GOT3 (cell line): ENCODE measurements around the gene RASA3.
"Not testable (repeated sequence)": the region's sequence is repeated elsewhere in the genome, so short reads cannot be mapped to it uniquely, and the experiment has no call there.

ENCODE experiments used
- DNase-seq: peaks from one replicate; lab custom pipeline; 2025; ENCODE audit warnings: mixed read lengths; lab: John Stamatoyannopoulos, UW

The RASA3 gene

DNA sequence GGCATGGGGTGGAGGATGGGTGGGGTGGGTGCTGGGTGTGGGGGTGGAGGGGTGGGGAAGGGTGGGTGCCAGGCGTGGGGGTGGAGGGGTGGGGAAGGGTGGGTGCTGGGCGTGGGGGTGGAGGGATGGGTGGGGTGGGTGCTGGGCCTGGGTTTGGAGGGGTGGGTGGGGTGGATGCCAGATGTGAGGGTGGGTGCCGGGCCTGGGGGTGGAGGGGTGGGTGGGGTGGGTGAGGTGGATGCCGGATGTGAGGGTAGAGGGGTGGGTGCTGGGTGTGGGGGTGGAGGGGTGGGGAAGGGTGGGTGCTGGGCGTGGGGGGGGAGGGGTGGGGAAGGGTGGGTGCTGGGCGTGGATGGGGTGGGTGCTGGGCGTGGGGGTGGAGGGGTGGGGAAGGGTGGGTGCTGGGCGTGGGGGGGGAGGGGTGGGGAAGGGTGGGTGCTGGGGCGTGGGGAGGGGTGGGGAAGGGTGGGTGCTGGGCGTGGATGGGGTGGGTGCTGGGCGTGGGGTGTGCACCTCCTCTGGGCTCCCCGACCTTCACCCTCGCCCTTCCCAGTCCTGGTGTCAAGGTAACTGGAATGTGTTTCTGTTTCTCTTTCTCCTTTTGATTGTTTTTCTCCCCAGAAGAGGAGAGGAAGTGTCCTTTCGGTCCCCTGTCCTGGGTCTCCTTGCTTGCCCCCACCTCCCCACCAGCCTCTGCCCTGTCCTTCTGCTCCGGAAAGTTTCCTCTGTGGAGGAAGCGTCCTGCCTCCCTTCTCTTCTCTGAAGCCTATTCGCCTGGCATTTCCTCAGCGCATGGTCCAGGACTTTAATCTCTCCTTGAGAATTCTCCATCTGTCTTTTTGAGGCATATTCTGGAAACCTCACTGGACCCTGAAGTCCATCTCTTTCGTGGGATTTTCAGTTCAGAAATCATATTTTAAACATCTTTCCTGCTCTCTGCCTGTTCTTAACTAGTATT, 23.8 kb upstream of the RASA3 start:
- DNase-seq = no peak

DNA sequence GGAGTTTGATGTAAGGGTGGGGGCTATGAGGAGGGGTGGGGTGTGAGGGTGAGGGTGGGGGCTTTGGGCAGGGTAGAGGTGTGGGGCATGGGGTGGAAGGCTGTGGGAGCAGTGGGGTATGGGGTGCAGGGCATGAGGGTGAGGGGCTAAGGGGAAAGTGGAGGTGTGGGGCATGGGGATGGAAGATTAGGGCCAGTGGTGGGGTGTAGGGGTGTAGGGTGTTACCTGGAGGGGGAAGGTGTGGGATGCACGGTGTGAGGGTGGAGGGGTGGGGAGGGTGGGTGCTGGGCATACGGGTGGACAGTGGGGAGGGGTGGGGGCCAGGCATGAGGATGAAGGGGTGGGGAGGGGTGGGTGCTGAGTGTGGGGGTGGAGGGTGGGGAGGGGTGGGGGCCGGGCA, 22.9 kb upstream of the RASA3 start:
- DNase-seq = no peak

DNA sequence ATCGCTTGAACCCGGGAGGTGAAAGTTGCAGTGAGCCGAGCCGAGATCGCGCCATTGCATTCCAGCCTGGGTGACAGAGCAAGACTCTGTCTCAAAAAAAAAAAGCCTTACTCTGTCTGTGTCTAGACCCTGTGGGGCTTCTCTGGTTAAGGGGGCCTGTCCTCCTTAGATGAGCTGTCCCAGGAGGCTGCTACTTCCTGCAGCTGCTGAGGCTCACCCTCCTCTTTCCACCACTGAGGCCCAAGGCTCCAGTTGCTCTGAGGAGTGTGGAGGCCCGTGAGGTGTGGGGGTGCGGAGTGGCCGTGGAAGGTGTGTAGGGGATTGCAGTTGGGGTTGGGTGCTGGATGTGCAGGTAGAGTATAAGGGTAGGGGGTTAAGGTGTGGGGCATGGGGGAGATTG, 22.1 kb upstream of the RASA3 start:
- no peak for DNase-seq

DNA sequence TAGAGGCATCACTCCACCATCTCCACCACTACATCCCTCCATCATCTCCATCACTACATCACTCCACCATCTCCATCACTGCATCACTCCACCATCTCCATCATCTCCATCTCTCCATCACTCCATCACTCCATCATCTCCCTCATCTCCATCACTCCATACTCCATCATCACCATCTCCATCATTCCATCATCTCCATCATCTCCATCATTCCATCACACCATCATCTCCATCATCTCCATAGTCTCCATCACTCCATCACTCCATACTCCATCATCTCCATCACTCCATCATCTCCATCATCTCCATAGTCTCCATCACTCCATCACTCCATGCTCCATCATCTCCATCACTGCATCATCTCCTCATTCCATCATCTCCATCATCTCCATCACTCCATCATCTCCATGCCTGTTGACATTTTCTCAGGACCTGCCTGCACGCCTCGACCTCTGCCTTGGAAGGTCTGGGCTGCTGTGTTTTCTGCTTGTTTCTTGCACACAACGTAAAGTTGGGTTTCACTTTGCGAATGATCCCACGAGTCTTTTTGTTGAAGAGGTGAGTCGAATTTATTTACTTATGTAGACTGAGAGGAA, 21.2 kb upstream of the RASA3 start:
- no peak for DNase-seq

DNA sequence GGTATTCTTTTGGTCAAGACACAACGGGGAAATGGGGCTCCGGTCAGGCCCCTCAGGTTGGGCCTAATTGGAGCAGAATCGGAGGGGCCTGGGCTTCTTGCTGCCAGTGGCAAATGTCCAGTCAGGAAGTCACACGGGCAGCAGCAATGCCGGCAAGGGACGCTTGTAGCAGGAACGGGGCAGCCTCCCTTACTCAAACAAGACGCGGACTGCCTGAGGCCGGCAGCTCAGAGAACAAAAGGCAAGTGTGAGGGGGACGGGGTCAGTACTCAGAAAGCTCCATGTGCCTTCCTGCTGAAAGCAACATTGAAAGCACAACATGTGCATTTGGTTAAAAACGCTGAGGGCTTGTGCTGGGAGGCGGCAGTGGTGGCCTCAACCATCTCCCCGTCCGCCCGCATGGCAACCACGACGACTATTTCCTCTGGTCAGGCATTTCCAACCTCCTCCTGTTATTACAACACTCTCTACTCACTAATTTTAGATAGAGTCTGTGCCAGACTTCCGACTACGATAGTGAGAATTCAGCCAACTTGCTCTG, 20.5 kb upstream of the RASA3 start:
- DNase-seq = no peak

DNA sequence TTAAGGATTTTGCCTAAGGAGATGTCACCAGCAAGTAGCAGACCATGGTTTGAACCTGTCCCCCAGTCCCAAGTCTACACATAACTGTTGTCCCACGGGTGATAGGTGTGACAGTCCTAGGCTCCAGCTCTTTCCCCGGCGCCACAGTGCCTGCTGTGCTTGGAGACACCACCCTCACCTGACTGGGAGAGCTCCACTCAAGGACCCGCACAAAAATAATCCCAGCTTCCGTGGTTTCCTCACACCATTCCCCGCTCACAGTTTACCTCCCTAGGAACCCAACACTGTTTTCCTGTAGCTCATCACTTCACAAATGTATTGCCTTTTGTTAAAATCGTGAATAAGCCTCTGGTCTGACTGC, 19.8 kb upstream of the RASA3 start:
- DNase-seq = no peak

DNA sequence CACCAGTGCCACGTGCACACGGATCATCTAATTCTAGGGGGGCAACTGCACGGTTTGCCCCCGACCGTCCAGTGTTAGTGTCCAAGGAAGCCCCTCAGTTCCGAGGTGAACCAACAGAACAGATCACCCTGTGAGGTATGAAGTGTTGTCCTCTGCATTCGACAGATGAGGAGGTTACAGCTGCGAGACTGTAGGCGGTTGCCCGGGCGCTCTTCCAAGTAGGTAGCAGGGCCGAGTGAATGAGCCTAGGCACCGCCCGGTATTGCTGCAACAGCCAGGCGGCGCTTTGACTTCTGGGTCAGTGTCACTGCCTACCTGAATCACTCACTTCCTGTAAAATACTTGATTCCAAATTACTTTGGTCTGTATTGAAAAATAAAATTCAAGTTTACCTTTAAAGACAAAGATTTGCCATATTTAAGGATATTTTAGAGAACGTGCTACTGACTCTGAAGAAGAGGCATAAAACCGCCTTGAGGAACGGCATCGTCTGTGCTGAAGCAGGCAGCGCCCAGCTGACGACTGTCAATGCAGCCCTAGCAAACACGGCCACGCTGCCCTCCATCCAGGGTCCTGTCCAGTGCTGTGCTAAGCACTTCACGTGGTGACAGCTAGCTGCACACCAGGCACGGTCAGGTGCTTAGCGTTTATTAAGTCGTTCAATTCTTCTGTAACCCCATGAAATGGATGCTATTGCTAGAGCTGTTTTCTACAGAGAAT, 19.3 kb upstream of the RASA3 start:
- DNase-seq = no peak

DNA sequence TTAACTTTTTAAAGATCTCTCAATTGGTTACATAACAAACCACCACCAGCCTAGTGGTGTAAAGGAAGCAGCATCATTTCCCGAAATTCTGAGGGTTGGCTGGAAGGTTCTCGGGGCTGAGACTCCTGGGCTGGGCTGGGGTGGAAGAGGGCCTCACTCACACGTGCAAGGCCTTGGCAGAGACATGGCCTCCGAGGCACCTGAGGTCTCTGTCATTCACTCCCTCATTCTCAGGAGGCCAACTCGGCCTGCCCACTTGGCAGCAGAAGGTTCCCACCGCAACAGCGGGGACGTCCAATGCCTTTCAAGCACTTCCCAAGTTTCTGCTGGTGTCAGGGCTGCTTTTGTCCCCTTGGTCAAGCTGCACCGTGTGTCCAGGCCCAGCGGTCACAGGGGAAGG, 18.6 kb upstream of the RASA3 start:
- no peak for DNase-seq

DNA sequence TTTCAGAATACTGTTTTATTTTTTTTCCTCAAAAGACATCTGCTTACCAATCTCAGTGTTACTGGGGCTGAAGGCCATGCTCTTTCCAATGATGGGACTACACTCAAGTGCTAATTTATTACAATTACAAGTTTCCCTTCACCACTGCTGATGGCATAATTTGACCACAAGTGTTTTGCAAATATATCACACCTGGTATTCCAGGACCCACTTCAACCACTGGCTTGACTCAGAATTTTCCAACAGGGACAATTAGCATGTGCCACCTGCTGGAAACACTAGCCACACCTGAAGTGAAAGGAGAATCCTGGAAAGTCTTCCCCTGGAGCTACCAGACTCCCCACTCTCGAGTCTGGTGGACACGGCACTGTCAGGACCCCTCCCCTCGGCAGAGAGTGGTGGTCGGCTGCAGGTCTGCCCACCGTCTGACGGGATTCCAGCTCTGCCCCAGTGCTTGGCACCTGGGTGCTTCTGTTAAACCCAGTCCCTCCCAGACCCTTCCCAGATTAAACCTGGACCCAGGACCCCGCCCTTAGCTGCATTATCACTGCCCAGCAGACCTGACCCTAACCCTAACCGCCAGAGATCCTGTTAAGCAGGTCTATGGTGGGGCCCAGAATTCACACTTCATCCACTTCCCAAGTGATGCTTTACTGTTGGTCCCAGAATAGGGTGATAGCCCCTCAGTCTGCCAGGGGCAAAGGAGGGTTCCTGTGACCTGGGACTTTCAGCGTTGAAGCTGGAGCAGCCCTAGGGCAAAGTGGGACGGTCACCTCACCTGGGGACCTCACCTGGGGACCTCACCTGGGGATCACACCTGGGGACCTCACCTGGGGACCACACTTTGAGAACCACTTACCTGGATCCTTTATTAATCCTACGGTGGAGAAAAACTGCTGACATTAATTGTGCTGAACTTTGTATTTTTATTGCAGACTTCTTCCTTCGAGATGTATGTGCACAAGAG, 17.6 kb upstream of the RASA3 start:
- no peak for DNase-seq

DNA sequence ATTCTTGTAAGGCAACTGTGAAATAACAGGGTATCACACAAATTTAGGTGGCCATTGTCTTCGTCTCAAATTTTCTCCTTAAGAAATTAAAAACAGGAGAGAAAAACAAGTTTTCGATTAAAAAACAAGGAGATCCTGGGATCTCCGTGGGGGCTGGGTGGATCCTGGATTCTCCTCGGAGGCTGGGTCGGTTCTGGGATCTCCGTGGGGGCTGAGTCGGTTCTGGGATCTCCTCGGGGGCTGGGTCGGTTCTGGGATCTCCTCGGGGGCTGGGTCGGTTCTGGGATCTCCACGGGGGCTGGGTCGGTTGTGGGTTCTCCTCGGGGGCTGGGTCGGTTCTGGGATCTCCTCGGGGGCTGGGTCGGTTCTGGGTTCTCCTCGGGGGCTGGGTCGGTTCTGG, 16.5 kb upstream of the RASA3 start:
- not testable (repeated sequence) for DNase-seq

DNA sequence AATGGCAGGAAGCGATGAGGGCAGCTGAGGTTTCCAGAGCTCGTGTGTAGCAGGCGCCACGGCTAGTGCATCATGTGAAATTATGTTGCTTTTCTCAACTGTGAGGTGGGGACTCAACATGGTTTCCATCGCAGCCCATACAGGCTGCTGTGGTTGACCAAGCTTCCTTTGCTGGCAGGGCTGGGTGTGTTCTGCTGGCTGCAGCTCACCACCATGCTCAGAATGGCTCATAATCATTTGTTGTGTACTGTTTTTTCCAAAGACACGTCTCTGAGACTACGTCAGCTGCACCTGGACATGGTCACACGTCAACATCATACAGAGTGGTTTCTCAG, 16.1 kb upstream of the RASA3 start:
- DNase-seq = no peak

DNA sequence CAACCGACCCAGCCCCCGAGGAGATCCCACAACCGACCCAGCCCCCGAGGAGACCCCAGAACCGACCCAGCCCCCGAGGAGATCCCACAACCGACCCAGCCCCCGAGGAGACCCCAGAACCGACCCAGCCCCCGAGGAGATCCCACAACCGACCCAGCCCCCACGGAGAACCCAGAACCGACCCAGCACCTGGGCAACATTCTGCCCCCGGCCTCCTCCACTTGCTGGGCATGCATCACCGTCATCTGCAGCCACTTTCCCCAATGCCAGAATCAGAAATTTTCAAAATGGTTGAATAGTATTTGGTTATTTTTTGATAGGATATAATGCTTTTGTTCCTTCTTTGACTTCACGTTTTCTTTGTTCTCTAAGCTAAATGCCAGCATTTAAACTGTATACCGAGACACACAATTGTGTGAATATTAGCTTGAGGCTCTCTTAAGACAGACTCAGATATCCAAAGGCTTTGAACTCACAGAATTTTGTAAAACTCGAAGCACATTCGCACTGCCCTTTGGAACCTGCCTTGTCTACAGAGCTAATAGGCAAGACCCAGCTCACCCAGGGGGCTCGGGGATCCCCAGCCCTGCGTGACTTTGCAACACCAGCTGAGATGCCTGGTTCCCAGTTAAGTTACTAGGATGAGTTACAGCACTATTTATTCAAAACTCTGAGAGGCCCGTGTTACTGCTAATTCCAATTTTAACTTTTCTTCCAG, 15.5 kb upstream of the RASA3 start:
- no peak for DNase-seq

DNA sequence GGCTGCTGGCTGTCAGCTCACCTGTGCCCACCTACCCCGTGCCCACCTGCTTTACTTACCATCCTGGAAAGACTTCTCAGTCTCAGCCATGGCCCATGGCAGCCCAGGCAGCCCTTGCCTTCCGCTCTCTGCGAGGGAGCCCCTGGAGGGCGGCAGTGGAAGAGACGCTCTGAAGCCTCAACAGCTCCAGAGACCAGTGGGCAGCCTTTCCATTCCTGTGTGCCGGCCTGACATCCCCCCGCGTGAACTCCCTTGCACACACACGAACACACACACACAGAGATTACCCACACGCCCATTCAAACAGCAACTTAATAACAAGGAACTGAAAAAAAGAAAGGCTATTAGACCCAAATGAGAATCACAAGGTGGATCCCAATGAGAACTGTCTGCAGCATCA, 14.2 kb upstream of the RASA3 start:
- no peak for DNase-seq

DNA sequence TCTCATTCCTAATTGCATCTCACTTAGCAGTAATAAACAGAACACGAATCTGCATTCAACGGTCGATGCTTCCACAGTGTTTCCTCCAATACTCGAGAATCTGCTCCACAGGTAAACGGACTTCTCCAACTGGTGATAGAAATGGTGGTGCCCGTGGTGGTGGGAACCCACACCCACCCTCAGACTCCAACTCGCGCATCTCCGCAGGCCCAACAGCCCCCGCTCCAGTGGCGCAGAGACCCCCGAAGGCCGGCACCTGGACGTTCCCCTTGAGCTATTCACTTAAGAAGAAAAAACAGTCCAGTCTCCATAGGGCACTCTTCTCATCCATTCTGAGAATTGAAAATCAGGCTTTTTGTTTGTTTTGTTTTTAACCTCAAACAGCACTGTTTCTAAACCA, 13.8 kb upstream of the RASA3 start:
- DNase-seq = no peak

DNA sequence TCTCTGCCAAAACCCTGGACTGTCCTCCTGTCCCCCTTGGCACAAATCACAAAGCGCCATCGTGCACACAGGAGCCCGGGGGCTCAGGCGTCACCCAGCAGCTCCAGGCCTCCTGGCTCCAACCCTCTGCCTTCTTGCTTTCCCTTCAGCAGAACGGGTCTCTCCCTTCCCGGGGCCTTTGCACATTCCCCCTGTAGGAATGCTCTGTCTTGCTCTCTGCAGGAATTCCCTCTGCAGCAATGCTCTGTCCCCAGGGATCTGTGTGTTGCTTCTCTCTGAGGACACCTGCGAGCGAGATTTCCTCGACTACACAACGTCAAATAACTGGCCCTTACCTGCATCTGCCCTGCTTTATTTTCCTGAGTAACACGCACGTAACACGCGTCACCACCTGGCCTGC, 13.3 kb upstream of the RASA3 start:
- DNase-seq = no peak

DNA sequence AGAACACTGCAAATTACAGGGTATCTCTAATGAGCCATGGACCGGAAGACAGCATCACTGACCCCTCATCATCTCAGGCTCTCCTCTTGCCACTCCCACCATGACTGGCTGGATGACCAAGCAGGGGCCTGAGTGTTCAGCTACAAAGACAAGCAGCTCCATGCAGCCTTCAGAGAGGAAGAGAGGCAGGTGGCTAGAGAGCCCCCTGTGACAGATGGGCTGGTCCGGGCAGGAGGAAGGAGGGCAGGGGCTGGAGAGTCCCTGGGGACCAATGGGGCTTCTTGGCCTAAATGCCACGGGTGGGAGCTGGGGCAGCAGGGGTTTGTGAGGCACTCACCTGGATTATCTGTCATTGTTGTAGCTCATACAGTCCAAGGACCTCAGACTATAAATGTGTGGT, 12.8 kb upstream of the RASA3 start:
- no peak for DNase-seq

DNA sequence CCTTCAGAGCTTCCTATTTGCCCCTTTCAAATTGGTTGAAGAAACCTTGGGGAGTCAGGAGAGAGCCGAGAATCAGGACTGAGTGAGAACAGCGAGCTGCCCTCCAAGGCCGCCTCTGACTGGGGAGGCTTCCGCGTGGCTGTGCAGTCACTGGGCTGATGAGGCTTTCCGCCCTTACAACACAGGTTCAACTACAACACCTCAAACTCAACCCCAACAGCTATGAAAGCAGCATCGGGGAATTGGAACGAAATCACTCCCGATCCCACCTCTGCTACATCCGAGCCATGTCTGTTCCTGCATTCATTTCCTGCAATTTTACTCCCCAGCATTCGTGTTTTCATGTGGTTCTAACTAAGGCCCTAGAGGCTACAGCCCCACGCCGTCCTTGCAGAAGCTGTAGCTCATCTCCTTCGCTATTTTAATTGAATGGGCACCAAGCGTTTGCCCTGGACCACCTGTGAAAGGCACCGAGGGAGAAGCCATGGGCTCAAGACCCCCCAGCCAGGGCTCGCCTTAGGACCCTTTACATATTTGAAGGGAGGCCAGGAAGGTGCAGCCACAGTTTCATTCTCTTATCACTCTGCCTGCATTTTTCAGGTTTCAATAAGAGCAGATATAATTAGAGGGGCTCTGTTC, 12.3 kb upstream of the RASA3 start:
- no peak for DNase-seq

DNA sequence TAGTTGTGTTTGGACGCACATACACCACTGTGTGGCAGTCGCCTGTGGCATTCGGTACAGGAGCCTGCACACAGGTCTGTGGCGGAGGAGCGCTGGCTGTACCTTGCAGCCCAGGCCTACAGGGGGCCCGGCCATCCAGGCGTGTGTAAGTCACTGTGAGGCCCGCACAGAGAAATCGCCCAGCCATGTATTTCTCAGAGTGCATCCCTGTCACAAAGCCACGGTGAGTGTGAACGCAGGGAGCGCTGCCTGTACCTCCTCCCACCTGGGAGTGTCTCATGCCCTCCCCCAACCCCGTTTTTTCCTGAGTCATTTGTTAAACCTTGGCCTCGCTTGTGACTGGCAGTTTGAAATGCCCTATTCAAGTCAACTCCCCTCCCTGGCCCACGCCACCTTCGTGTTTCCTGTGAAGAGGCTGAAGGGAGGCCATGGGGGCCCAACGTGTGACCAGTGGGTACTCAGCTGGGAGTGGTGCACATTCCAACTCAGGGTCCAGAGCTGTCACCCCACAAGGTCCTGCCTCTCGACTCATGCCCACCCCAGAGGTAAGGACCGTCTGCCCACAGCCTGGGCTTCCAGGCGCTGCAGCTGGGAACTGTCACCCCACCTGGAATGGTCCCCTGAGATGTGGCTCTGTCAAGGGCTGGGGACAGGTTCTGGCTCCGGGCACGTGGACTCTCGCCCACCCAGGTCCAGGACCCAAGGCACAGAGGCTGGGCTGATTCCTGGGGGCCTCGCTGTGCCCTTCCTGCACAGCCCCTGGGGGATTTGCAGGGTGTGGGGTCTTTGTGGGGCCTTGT, 11.6 kb upstream of the RASA3 start:
- no peak for DNase-seq

DNA sequence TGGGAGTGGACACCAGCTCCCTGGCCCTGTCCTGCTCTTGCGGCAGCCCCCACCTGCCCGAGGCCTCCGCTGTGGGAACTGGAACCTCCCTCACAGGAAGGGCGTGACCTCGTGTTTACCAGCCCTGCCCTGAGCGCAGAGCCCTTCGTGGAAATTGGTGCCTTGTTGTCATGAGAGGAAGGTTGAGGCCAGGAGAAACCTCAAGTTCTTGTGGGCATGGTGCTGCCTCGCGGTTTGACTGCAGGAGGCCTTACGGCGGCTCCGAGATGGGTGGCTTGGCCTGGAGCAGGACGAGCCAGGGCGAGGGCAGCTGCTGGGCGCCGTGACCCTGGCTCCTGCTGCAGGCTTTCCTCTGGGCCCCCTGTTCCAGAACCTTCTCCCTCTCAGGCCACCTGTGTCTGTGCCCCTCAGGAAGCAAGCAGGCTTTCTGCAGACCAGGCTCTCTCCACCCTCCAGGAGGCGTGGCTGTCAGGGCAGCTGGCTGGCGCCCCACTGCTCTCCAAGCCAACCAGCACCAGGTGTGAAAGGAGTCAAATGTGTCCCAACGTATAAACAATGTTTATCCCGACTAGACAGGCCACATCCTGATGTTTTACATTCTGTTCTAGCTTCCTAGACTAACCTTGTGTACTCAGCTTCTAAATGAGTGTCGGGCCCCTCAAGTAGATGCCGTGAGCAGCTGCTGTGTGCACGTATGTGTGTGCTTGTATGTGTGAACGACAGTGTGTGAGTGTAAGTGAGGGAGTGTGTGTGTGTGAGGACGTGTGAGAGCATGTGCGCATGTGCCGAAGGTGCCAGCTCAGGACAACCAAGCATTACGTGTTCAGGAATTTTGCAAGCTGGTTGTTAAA, 10.4 kb upstream of the RASA3 start:
- no peak for DNase-seq
